Effector memory CD8-positive, alpha-beta T cell (primary cell): ENCODE results near the gene ELFN2.

ENCODE experiments used
- ATAC-seq: fragments of 150-1000 bp; cut with Tn5 transposase; replicated peaks from 2 replicates; pipeline ENCODE4 v1.10.0; 2021; ENCODE audit warnings: mild to moderate bottlenecking, moderate library complexity
- DNase-seq, 3 experiments: peaks; one replicate each; pipeline ENCODE4 v3.0.0; 2021
- H3K27ac Mint-ChIP-seq, 2 donors: one replicate each; pipeline ENCODE4 v1.8.0; 2022; ENCODE audit warnings: mild to moderate bottlenecking in 2 of 2, mixed read lengths in 2 of 2, moderate library complexity in 2 of 2
- H3K27me3 Mint-ChIP-seq, 2 donors: one replicate each; pipeline ENCODE4 v1.8.0; 2022; ENCODE audit warnings: mixed read lengths in 2 of 2
- H3K36me3 Mint-ChIP-seq: one replicate; pipeline ENCODE4 v1.8.0; 2022; ENCODE audit warnings: mild to moderate bottlenecking, moderate library complexity, mixed read lengths; ENCODE audit not compliant: insufficient read depth
- H3K4me1 Mint-ChIP-seq, 2 donors: one replicate each; pipeline ENCODE4 v1.8.0; 2022; ENCODE audit warnings: low read depth in 2 of 2, mixed read lengths in 2 of 2
- H3K4me3 Mint-ChIP-seq, 2 donors: one replicate each; pipeline ENCODE4 v1.8.0; 2022; ENCODE audit warnings: mild to moderate bottlenecking in 2 of 2, mixed read lengths in 2 of 2, moderate library complexity in 2 of 2
- H3K9me3 Mint-ChIP-seq, 2 donors: one replicate each; pipeline ENCODE4 v1.8.0; 2022; ENCODE audit warnings: mixed read lengths in 2 of 2

Gene ELFN2

GRCh38 chr22:37462983-37463382, 35.7 kb upstream of the ELFN2 start:
- H3K27me3 Mint-ChIP-seq = no peaks in the 10 kb centered on the region
- H3K9me3 Mint-ChIP-seq = no peaks in the 10 kb centered on the region
- DNase-seq (no peak), ATAC-seq (no peak)
- no peak overlapping the region for H3K27ac Mint-ChIP-seq
- H3K4me3 Mint-ChIP-seq = no peak overlapping the region
- H3K4me1 Mint-ChIP-seq = peaks cover 4 to 7% of the 10 kb centered on the region in 2 donors
- peaks cover 14% of the 10 kb centered on the region for H3K36me3 Mint-ChIP-seq

- peak overlapping the region in 1 of 2 donors; percentile 9 for H3K27ac Mint-ChIP-seq
- ATAC-seq = no peak
- H3K4me1 Mint-ChIP-seq = peaks cover 4 to 6% of the 10 kb centered on the region in 2 donors
- H3K27me3 Mint-ChIP-seq = no peaks in the 10 kb centered on the region
- no peak for DNase-seq
- H3K4me3 Mint-ChIP-seq = no peak overlapping the region
- H3K9me3 Mint-ChIP-seq = no peaks in the 10 kb centered on the region
- peaks cover 10% of the 10 kb centered on the region for H3K36me3 Mint-ChIP-seq
These were observed 35.2 kb upstream of the ELFN2 start for GRCh38 chr22:37462436-37462835.

GRCh38 chr22:37461961-37462360, 34.7 kb upstream of the ELFN2 start:
- no peak for ATAC-seq
- no peak for DNase-seq
- Mint-ChIP-seq H3K9me3 (no peaks in the 10 kb centered on the region), H3K27me3 (no peaks in the 10 kb centered on the region), H3K27ac (peak overlapping the region in 1 of 2 donors; percentile 9), H3K4me3 (no peak overlapping the region), H3K4me1 (peaks cover 4 to 9% of the 10 kb centered on the region in 2 donors), H3K36me3 (peaks cover 9% of the 10 kb centered on the region)

GRCh38 chr22:37460684-37461083, 33.4 kb upstream of the ELFN2 start:
- ATAC-seq (no peak), DNase-seq (no peak)
- Mint-ChIP-seq H3K27ac (no peak overlapping the region), H3K4me3 (no peak overlapping the region), H3K4me1 (peaks cover 2 to 8% of the 10 kb centered on the region in 2 donors), H3K9me3 (no peaks in the 10 kb centered on the region), H3K36me3 (peaks cover 5% of the 10 kb centered on the region), H3K27me3 (no peaks in the 10 kb centered on the region)

- peaks cover 5% of the 10 kb centered on the region for H3K36me3 Mint-ChIP-seq
- H3K4me3 Mint-ChIP-seq = no peak overlapping the region
- H3K9me3 Mint-ChIP-seq = no peaks in the 10 kb centered on the region
- peaks cover 0 to 6% of the 10 kb centered on the region in 2 donors for H3K4me1 Mint-ChIP-seq
- ATAC-seq (no peak), DNase-seq (no peak)
- H3K27ac Mint-ChIP-seq = no peak overlapping the region
- no peaks in the 10 kb centered on the region for H3K27me3 Mint-ChIP-seq
These were observed 31.9 kb upstream of the ELFN2 start for GRCh38 chr22:37459206-37459605.

GRCh38 chr22:37457093-37457893, 30.0 kb upstream of the ELFN2 start:
- Mint-ChIP-seq H3K36me3 (peaks cover 5% of the 10 kb centered on the region), H3K4me3 (no peak overlapping the region), H3K4me1 (peaks cover 0 to 6% of the 10 kb centered on the region in 2 donors), H3K27ac (no peak overlapping the region), H3K9me3 (no peaks in the 10 kb centered on the region), H3K27me3 (no peaks in the 10 kb centered on the region)
- peak; percentile 81 to 88 (median 85) for DNase-seq
- ATAC-seq = peak; percentile 98

GRCh38 chr22:37456346-37456745, 29.1 kb upstream of the ELFN2 start:
- Mint-ChIP-seq H3K4me3 (no peak overlapping the region), H3K4me1 (peaks cover 0 to 6% of the 10 kb centered on the region in 2 donors), H3K27ac (no peak overlapping the region), H3K27me3 (no peaks in the 10 kb centered on the region), H3K36me3 (peaks cover 5% of the 10 kb centered on the region), H3K9me3 (no peaks in the 10 kb centered on the region)
- no peak for DNase-seq
- no peak for ATAC-seq

- no peak overlapping the region for H3K4me3 Mint-ChIP-seq
- DNase-seq = no peak
- peaks cover 5% of the 10 kb centered on the region for H3K36me3 Mint-ChIP-seq
- peaks cover 0 to 6% of the 10 kb centered on the region in 2 donors for H3K4me1 Mint-ChIP-seq
- no peaks in the 10 kb centered on the region for H3K27me3 Mint-ChIP-seq
- no peak for ATAC-seq
- H3K27ac Mint-ChIP-seq = no peak overlapping the region
- no peaks in the 10 kb centered on the region for H3K9me3 Mint-ChIP-seq
These were observed 28.6 kb upstream of the ELFN2 start for GRCh38 chr22:37455896-37456295.

GRCh38 chr22:37454857-37455686, 27.8 kb upstream of the ELFN2 start:
- Mint-ChIP-seq H3K27me3 (no peaks in the 10 kb centered on the region), H3K36me3 (peaks cover under 1% of the 10 kb centered on the region), H3K4me1 (peaks cover 0 to 6% of the 10 kb centered on the region in 2 donors), H3K9me3 (no peaks in the 10 kb centered on the region), H3K27ac (no peak overlapping the region), H3K4me3 (no peak overlapping the region)
- DNase-seq (no peak), ATAC-seq (no peak)

- Mint-ChIP-seq H3K27me3 (no peaks in the 10 kb centered on the region), H3K27ac (no peak overlapping the region), H3K4me1 (peaks cover 0 to 6% of the 10 kb centered on the region in 2 donors), H3K36me3 (no peaks in the 10 kb centered on the region), H3K4me3 (no peak overlapping the region), H3K9me3 (no peaks in the 10 kb centered on the region)
- no peak for DNase-seq
- no peak for ATAC-seq
These were observed 26.4 kb upstream of the ELFN2 start for GRCh38 chr22:37453696-37454095.

- Mint-ChIP-seq H3K4me3 (no peak overlapping the region), H3K27ac (peak overlapping the region in 1 of 2 donors; percentile 32), H3K4me1 (no peaks in the 10 kb centered on the region), H3K36me3 (no peaks in the 10 kb centered on the region), H3K9me3 (no peaks in the 10 kb centered on the region), H3K27me3 (no peaks in the 10 kb centered on the region)
- DNase-seq (no peak), ATAC-seq (no peak)
These were observed 23.9 kb upstream of the ELFN2 start for GRCh38 chr22:37451218-37451617.

- ATAC-seq = no peak
- no peak overlapping the region for H3K27ac Mint-ChIP-seq
These were observed 22.2 kb upstream of the ELFN2 start for GRCh38 chr22:37449331-37450001.

GRCh38 chr22:37448516-37449127, 21.3 kb upstream of the ELFN2 start:
- H3K4me1 Mint-ChIP-seq = no peaks in the 10 kb centered on the region
- no peaks in the 10 kb centered on the region for H3K36me3 Mint-ChIP-seq
- ATAC-seq (no peak), DNase-seq (no peak)
- H3K4me3 Mint-ChIP-seq = no peak overlapping the region
- H3K27me3 Mint-ChIP-seq = no peaks in the 10 kb centered on the region
- H3K9me3 Mint-ChIP-seq = no peaks in the 10 kb centered on the region
- no peak overlapping the region for H3K27ac Mint-ChIP-seq

More at GRCh38 chr22:37449331-37450001, 22.2 kb upstream of the ELFN2 start:
- Mint-ChIP-seq H3K4me1 (no peaks in the 10 kb centered on the region), H3K4me3 (no peak overlapping the region), H3K27me3 (no peaks in the 10 kb centered on the region), H3K36me3 (no peaks in the 10 kb centered on the region), H3K9me3 (no peaks in the 10 kb centered on the region)
- no peak for DNase-seq
